Uterus (tissue), 4 donors: ENCODE data around the gene FMN1. TPM values are rescaled to one million over a fixed set of nuclear protein-coding genes. Genes with fewer than 3 reads are reported as not detected.

Source experiments
- DNase-seq, 2 donors: peaks; one replicate each; pipeline ENCODE4 v3.0.0-alpha.2; 2019 to 2020
- H3K27ac ChIP-seq, 2 donors: fragments of 200-600 bp; sonication (generic); 1 replicate in 1 of 2; 2 replicates in 1 of 2; pipeline ENCODE4 v1.5.1; 2016 to 2018
- H3K27me3 ChIP-seq, 2 donors: fragments of 200-600 bp; sonication (generic); one replicate each; pipeline ENCODE4 v1.5.1; 2018 to 2019; ENCODE audit warnings: control low read depth in 1 of 2
- H3K36me3 ChIP-seq, 2 donors: fragments of 200-600 bp; sonication (generic); one replicate each; pipeline ENCODE4 v1.5.1; 2019; ENCODE audit warnings: control low read depth in 1 of 2
- H3K4me1 ChIP-seq, 2 donors: fragments of 200-600 bp; sonication (generic); one replicate each; pipeline ENCODE4 v1.5.1; 2018 to 2019; ENCODE audit warnings: control low read depth in 1 of 2
- H3K4me3 ChIP-seq, 2 donors: fragments of 200-600 bp; sonication (generic); 1 replicate in 1 of 2; 2 replicates in 1 of 2; pipeline ENCODE4 v1.5.1; 2018 to 2019; ENCODE audit warnings: mild to moderate bottlenecking in 1 of 2
- H3K9me3 ChIP-seq, 2 donors: fragments of 200-600 bp; sonication (generic); one replicate each; pipeline ENCODE4 v1.5.1; 2019; ENCODE audit warnings: control low read depth in 1 of 2
- CTCF ChIP-seq, 4 experiments: fragments of 200-600 bp in 2 of 4; fragments of 450-650 bp in 2 of 4; sonication (generic) in 2 of 4; IDR thresholded peaks; one replicate each; pipeline ENCODE4 v1.5.1; 2016 to 2019; ENCODE audit warnings: antibody characterized with exemption in 4 of 4, mild to moderate bottlenecking in 2 of 4, moderate library complexity in 1 of 4
- POLR2A ChIP-seq, 2 donors: fragments of 450-650 bp; IDR thresholded peaks; one replicate each; pipeline ENCODE4 v1.6.1; 2016; ENCODE audit warnings: antibody characterized with exemption in 2 of 2, mild to moderate bottlenecking in 1 of 2, moderate library complexity in 1 of 2
- intact Hi-C: fragments of 100-400 bp; cut with DNase I; formaldehyde crosslinking; loops from one replicate; pipeline ENCODE4 v1.15.1; 2023; ENCODE audit warnings: low total_unique reads
- total RNA-seq, 4 donors: library from RNA; depleted of rRNA in 3 of 4; stranded (reverse); fragments of >200 nt in 3 of 4; gene quantifications; one replicate each; pipeline versions ENCODE4 v1.1.0 to v1.2.4, GENCODE V29; 2014 to 2023
- donor health status: DM: yes; HTN: yes; CAD: no.

The FMN1 gene
- total RNA-seq, 4 donors from 2014 or later, result 1.3 to 9.3 (median 5.0) TPM

- no peak for DNase-seq
- H3K27me3 ChIP-seq, result no peaks in the 10 kb centered on the region
- TF ChIP-seq CTCF (IDR thresholded peaks at IDR 0.05), result no peak
- TF ChIP-seq POLR2A (IDR thresholded peaks at IDR 0.05), result no peak
- H3K27ac ChIP-seq, result no peak overlapping the region
- H3K36me3 ChIP-seq, result no peaks in the 10 kb centered on the region
- no peaks in the 10 kb centered on the region for H3K4me1 ChIP-seq
- intact Hi-C loops, result no loop called here
- no peaks in the 10 kb centered on the region for H3K9me3 ChIP-seq
- no peak overlapping the region for H3K4me3 ChIP-seq
These were observed 21.7 kb upstream of the FMN1 start for GRCh38 chr15:33215941-33216872.

GRCh38 chr15:33211176-33211808 lies 16.8 kb upstream of the FMN1 start:
- TF ChIP-seq CTCF (IDR thresholded peaks at IDR 0.05) (no peak), POLR2A (IDR thresholded peaks at IDR 0.05) (no peak)
- intact Hi-C loops, result no loop called here
- no peaks in the 10 kb centered on the region for H3K36me3 ChIP-seq
- H3K27me3 ChIP-seq, result no peaks in the 10 kb centered on the region
- no peak overlapping the region for H3K27ac ChIP-seq
- H3K4me1 ChIP-seq, result no peaks in the 10 kb centered on the region
- H3K9me3 ChIP-seq, result no peaks in the 10 kb centered on the region
- H3K4me3 ChIP-seq, result no peak overlapping the region
- DNase-seq, result peak in 1 of 2 donors; percentile 15

GRCh38 chr15:33209575-33210481 lies 15.3 kb upstream of the FMN1 start:
- H3K9me3 ChIP-seq, result no peaks in the 10 kb centered on the region
- intact Hi-C loops, result no loop called here

GRCh38 chr15:33207646-33208045 lies 13.1 kb upstream of the FMN1 start:
- Histone ChIP-seq H3K27me3 (no peaks in the 10 kb centered on the region), H3K4me3 (no peak overlapping the region)
- DNase-seq, result no peak

More at GRCh38 chr15:33209575-33210481, 15.3 kb upstream of the FMN1 start:
- DNase-seq, result no peak
- H3K27ac ChIP-seq, result no peak overlapping the region
- TF ChIP-seq POLR2A (IDR thresholded peaks at IDR 0.05) (no peak), CTCF (IDR thresholded peaks at IDR 0.05) (no peak)
- H3K4me3 ChIP-seq, result no peak overlapping the region
- H3K36me3 ChIP-seq, result no peaks in the 10 kb centered on the region
- no peaks in the 10 kb centered on the region for H3K27me3 ChIP-seq
- H3K4me1 ChIP-seq, result no peaks in the 10 kb centered on the region

GRCh38 chr15:33206366-33206765 lies 11.9 kb upstream of the FMN1 start:
- no peak for DNase-seq
- Histone ChIP-seq H3K27ac (no peak overlapping the region), H3K4me3 (no peak overlapping the region), H3K27me3 (no peaks in the 10 kb centered on the region), H3K4me1 (no peaks in the 10 kb centered on the region), H3K9me3 (no peaks in the 10 kb centered on the region), H3K36me3 (no peaks in the 10 kb centered on the region)
- intact Hi-C loops, result no loop called here
- TF ChIP-seq CTCF (IDR thresholded peaks at IDR 0.05), result no peak
- TF ChIP-seq POLR2A (IDR thresholded peaks at IDR 0.05), result no peak

More at GRCh38 chr15:33207646-33208045, 13.1 kb upstream of the FMN1 start:
- intact Hi-C loops, result no loop called here
- Histone ChIP-seq H3K27ac (no peak overlapping the region), H3K36me3 (no peaks in the 10 kb centered on the region), H3K4me1 (no peaks in the 10 kb centered on the region), H3K9me3 (no peaks in the 10 kb centered on the region)
- no peak for TF ChIP-seq POLR2A (IDR thresholded peaks at IDR 0.05)
